ENCODE data around the gene CCDC57.

CCDC57 gene

GRCh38 chr17:82110298-82110697, 102.3 kb downstream of the CCDC57 start:
- peaks cover 6% of the 10 kb centered on the region; the same call in 1 of the 2 replicates for H3F3A ChIP-seq (ENCODE audit: insufficient read depth, low read length)
- no peak overlapping the region for H3K4me3 ChIP-seq (ENCODE audit: low read length)
- no peaks in the 10 kb centered on the region for H3K9me3 ChIP-seq (replicated peaks; ENCODE audit: insufficient read depth, low read length)
- no peak overlapping the region for H3K4me2 ChIP-seq (ENCODE audit: low read depth, low read length)
- H3K27me3 ChIP-seq (replicated peaks; ENCODE audit: insufficient read depth, low read length): no peaks in the 10 kb centered on the region
- DNase-seq: no peak
- no peaks in the 10 kb centered on the region for H3K36me3 ChIP-seq (replicated peaks; ENCODE audit: insufficient read depth, low read length)
- H3K9ac ChIP-seq (ENCODE audit: low read length): no peak overlapping the region
- H2AFZ ChIP-seq (ENCODE audit: low read length): no peak overlapping the region
- H3K9me2 ChIP-seq (replicated peaks; ENCODE audit: insufficient read depth, low read length): no peaks in the 10 kb centered on the region
- H4K20me1 ChIP-seq (ENCODE audit: insufficient read depth, low read length): no peaks in the 10 kb centered on the region
- no peak overlapping the region for H3K27ac ChIP-seq (ENCODE audit: low read length)
- H3K4me1 ChIP-seq (ENCODE audit: low read length): peaks cover 9% of the 10 kb centered on the region
- TF ChIP-seq EZH2 (optimal IDR thresholded peaks at IDR 0.05; ENCODE audit: low read depth, low read length): no peak
- TF ChIP-seq CTCF (IDR thresholded peaks at IDR 0.05; ENCODE audit: low read length): no peak
- TF ChIP-seq EZH2phosphoT487 (IDR thresholded peaks at IDR 0.05; ENCODE audit: low read length): no peak
- peaks cover 8% of the 10 kb centered on the region for H3K79me2 ChIP-seq (ENCODE audit: low read length)

- Histone ChIP-seq H3K79me2 (ENCODE audit: low read length) (peaks cover 15% of the 10 kb centered on the region), H3F3A (ENCODE audit: insufficient read depth, low read length) (peaks cover 6% of the 10 kb centered on the region; the same call in 1 of the 2 replicates), H3K9ac (ENCODE audit: low read length) (no peak overlapping the region), H3K4me2 (ENCODE audit: low read depth, low read length) (no peak overlapping the region), H4K20me1 (ENCODE audit: insufficient read depth, low read length) (no peaks in the 10 kb centered on the region), H3K9me2 (replicated peaks; ENCODE audit: insufficient read depth, low read length) (no peaks in the 10 kb centered on the region), H3K4me3 (ENCODE audit: low read length) (no peak overlapping the region), H3K9me3 (replicated peaks; ENCODE audit: insufficient read depth, low read length) (no peaks in the 10 kb centered on the region), H3K27ac (ENCODE audit: low read length) (no peak overlapping the region), H3K36me3 (replicated peaks; ENCODE audit: insufficient read depth, low read length) (no peaks in the 10 kb centered on the region), H3K4me1 (ENCODE audit: low read length) (peaks cover 12% of the 10 kb centered on the region), H3K27me3 (replicated peaks; ENCODE audit: insufficient read depth, low read length) (no peaks in the 10 kb centered on the region), H2AFZ (ENCODE audit: low read length) (no peak overlapping the region)
- no peak for TF ChIP-seq EZH2phosphoT487 (IDR thresholded peaks at IDR 0.05; ENCODE audit: low read length)
- no peak for TF ChIP-seq EZH2 (optimal IDR thresholded peaks at IDR 0.05; ENCODE audit: low read depth, low read length)
- TF ChIP-seq CTCF (IDR thresholded peaks at IDR 0.05; ENCODE audit: low read length): no peak
- no peak for DNase-seq
Measured at GRCh38 chr17:82108961-82109475, 103.6 kb downstream of the CCDC57 start.

GRCh38 chr17:82108496-82108945, 104.1 kb downstream of the CCDC57 start:
- no peaks in the 10 kb centered on the region for H3K9me3 ChIP-seq (replicated peaks; ENCODE audit: insufficient read depth, low read length)
- H2AFZ ChIP-seq (ENCODE audit: low read length): no peak overlapping the region
- no peaks in the 10 kb centered on the region for H3K27me3 ChIP-seq (replicated peaks; ENCODE audit: insufficient read depth, low read length)
- TF ChIP-seq EZH2phosphoT487 (IDR thresholded peaks at IDR 0.05; ENCODE audit: low read length): no peak
- no peak for TF ChIP-seq CTCF (IDR thresholded peaks at IDR 0.05; ENCODE audit: low read length)
- TF ChIP-seq EZH2 (optimal IDR thresholded peaks at IDR 0.05; ENCODE audit: low read depth, low read length): no peak
- no peak for DNase-seq
- peaks cover 6% of the 10 kb centered on the region; the same call in 1 of the 2 replicates for H3F3A ChIP-seq (ENCODE audit: insufficient read depth, low read length)
- no peak overlapping the region for H3K27ac ChIP-seq (ENCODE audit: low read length)
- H3K9me2 ChIP-seq (replicated peaks; ENCODE audit: insufficient read depth, low read length): no peaks in the 10 kb centered on the region
- H3K4me2 ChIP-seq (ENCODE audit: low read depth, low read length): no peak overlapping the region
- H3K4me1 ChIP-seq (ENCODE audit: low read length): peaks cover 12% of the 10 kb centered on the region
- no peaks in the 10 kb centered on the region for H3K36me3 ChIP-seq (replicated peaks; ENCODE audit: insufficient read depth, low read length)
- H4K20me1 ChIP-seq (ENCODE audit: insufficient read depth, low read length): no peaks in the 10 kb centered on the region
- no peak overlapping the region for H3K4me3 ChIP-seq (ENCODE audit: low read length)
- peaks cover 15% of the 10 kb centered on the region for H3K79me2 ChIP-seq (ENCODE audit: low read length)
- H3K9ac ChIP-seq (ENCODE audit: low read length): no peak overlapping the region

Measured in MM.1S (cell line).